SJCRH30 (cell line): ENCODE results near the gene ADGRA1. TPM values are rescaled to one million over a fixed set of nuclear protein-coding genes. Genes with fewer than 3 reads are reported as not detected.
"Not testable (repeated sequence)": the region's sequence is repeated elsewhere in the genome, so short reads cannot be mapped to it uniquely, and the experiment has no call there.

Source experiments
- DNase-seq, 2 experiments: peaks; one replicate each; pipeline ENCODE4 v3.0.0-alpha.2; 2015 to 2020
- H3K27ac ChIP-seq: fragments of 250-450 bp; sonication (Bioruptor Pico); 2 replicates; pipeline ENCODE4 v1.5.1; 2020; ENCODE audit warnings: mild to moderate bottlenecking, moderate library complexity
- H3K27me3 ChIP-seq: fragments of 250-450 bp; sonication (Bioruptor Pico); 2 replicates; pipeline ENCODE4 v1.5.1; 2020; ENCODE audit warnings: mild to moderate bottlenecking, moderate library complexity
- H3K36me3 ChIP-seq: fragments of 250-450 bp; sonication (Bioruptor Pico); 2 replicates; pipeline ENCODE4 v1.5.1; 2020; ENCODE audit warnings: mild to moderate bottlenecking, moderate library complexity
- H3K4me1 ChIP-seq: fragments of 250-450 bp; sonication (Bioruptor Pico); 2 replicates; pipeline ENCODE4 v1.5.1; 2020; ENCODE audit warnings: mild to moderate bottlenecking, moderate library complexity
- H3K4me3 ChIP-seq: fragments of 250-450 bp; sonication (Bioruptor Pico); 2 replicates; pipeline ENCODE4 v1.5.1; 2020; ENCODE audit warnings: mild to moderate bottlenecking, moderate library complexity
- H3K9me3 ChIP-seq: fragments of 250-450 bp; sonication (Bioruptor Pico); replicated peaks from 2 replicates; pipeline ENCODE4 v1.5.1; 2020; ENCODE audit warnings: mild to moderate bottlenecking, moderate library complexity
- total RNA-seq: library from RNA; depleted of rRNA; stranded (reverse); fragments of >200 nt; shearing (Covaris generic); gene quantifications from 2 replicates; pipeline ENCODE4 v1.2.3, GENCODE V29; 2014

Gene ADGRA1
- total RNA-seq, 1 experiment from 2014 or later = 1.0 TPM

DNA sequence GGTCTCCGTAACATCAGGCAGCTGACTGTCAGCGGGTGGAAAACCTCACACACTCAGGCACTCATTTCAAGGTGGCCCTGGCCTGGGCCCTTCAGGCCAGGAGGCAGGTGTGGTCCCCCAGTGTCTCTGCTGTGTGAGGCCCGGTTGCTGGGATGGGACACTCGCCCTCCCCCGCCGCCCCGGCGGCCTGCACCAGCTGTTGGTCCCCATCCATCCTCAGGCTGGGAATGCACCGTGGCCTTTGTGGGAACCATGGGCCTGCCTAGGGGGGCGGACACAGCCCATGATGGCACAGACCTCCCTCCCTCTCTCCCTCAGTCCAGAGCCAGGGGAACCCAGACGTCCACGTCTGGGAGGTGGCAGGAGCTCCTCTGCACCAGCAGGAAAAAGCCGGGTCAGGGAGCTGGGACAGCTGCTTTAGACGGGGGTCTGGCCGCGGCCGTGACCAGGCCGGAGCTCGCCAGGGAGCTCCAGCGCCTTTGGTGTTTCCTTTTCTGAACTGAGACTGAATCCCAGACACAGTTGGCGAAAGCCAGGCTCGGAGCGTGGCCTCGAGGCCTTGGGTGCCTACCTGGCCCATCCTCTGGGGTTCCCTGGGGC is 15.7 kb downstream of the ADGRA1 start:
- Histone ChIP-seq H3K9me3 (0 out of 2 replicates have a peak, but pooled peaks cover 3% of the 10 kb centered on the region), H3K4me1 (peaks cover 2% of the 10 kb centered on the region; the same call in 1 of the 2 replicates), H3K27ac (peak overlapping the region; percentile 13; the same call in 1 of the 2 replicates), H3K4me3 (no peak overlapping the region), H3K36me3 (no peaks in the 10 kb centered on the region), H3K27me3 (no peaks in the 10 kb centered on the region)
- peak; percentile 31 to 40 for DNase-seq

DNA sequence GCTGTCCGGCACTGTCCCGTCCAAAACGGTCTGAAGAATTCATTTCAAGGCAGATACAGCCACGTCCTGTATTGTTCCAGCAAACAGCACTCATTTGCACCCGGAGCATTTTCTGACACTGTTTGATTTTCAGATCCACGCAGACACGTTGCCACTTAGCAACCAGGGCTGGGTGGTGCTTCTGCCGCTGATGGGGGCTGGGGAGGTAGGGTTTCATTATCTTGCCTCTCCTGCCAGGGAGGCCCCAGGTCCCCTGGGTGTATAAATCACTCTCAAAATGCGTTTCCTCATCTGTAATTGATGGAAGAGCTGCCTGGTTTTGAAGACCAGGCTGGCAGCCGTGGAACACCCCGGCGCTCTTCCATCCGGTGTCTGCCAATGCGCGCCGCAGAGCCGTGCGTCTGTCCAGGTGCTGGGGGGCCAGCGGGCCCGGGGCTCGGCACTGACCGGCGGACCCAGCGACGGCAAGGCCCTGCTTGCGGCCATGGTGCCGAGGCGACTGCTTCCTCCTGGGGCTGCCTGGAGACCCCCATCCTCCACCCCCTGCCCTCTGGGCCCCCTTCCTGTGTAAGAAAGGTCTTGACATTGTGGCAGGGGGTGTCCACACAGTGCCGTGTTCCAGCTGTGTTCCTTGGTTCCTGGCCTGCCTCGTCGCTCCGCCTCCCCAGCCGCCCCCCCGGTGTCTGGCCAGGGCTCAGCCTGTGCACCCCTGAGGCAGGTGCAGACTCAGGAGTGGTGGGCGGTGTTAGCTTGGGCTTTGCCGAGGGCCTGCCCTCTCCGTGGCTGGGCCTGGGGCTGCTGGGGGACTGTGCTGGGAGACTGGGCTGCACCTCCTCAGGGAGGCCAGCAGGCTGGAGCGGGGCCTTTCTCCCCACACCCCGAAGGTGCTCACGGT is 16.6 kb downstream of the ADGRA1 start:
- H3K27ac ChIP-seq = no peak overlapping the region
- no peak for DNase-seq
- H3K4me1 ChIP-seq = peaks cover 4% of the 10 kb centered on the region; the same call in 1 of the 2 replicates

DNA sequence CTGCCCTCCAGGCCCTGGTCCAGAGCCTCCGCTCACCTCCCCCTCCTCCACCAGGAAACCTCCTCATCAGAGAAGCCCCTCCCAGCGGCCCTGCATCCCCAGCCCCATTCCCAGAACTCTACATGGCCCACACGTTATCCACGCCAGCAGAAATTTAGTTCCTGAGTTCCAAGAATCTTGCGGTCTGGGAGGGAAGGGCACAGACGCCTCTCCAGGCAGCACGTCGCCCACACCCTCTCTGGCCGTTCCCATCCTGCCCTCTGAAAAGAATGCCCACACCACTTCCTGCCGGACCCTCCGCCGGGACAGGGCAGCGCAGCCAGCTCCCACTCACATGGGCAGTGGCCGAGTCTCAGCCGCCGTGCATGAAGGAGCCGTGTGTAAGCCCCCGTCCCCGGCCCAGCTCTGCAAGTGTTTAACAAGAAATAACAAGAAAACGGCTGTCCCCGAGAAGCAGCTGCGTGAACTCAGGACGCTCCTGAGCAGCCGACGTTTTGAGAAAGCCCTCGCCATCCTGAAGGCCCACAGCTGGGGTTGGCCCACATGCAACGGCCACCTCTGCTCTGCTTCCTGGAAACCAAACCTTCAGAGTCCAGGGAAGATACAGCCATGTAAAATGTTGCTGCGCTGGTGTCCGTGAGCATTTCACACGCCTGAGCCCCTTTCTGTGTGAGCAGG is 17.4 kb downstream of the ADGRA1 start:
- H3K4me3 ChIP-seq = no peak overlapping the region
- no peaks in the 10 kb centered on the region for H3K36me3 ChIP-seq
- DNase-seq = no peak
- H3K27me3 ChIP-seq = no peaks in the 10 kb centered on the region
- no peak overlapping the region for H3K27ac ChIP-seq
- 0 out of 2 replicates have a peak, but pooled peaks cover 3% of the 10 kb centered on the region for H3K9me3 ChIP-seq
- H3K4me1 ChIP-seq = peaks cover 9% of the 10 kb centered on the region; the same call in 1 of the 2 replicates

More for the DNA sequence above, 16.6 kb downstream of the ADGRA1 start:
- H3K9me3 ChIP-seq = 0 out of 2 replicates have a peak, but pooled peaks cover 3% of the 10 kb centered on the region
- H3K36me3 ChIP-seq = no peaks in the 10 kb centered on the region
- H3K4me3 ChIP-seq = no peak overlapping the region
- no peaks in the 10 kb centered on the region for H3K27me3 ChIP-seq

DNA sequence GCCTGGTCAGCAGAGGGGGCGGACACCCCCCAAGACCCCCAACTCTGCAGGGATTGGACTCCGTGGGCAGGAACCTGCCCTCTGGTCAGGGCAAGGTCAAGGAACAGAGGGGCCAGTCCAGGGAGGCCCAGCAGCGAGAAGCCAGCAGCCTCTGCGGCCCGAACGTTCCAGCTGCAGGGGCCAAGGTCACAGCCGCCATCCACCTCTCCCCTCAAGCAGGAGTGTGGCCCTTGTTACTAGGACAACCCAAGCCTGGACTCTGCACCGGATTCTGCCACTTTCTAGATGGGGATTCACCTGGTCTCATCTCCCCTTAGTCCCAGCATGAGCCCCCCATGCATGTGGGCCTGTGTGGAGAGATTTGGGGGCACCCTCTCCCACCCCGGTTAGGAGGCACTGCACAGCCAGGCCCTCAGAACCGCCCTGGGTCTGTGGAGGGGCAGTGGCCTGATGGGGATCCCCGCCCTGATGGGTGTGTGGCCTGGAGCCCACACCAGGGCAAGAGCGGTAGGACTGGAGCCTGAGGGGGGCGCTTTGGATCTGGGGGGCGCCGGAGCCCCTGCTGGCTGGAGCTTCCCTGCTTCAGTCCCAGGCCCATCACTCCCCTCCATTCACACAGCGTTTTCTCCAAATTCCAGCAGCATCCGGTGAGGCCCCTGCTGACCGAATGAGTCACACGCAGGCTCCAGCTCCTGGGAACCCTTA is 18.1 kb downstream of the ADGRA1 start:
- Histone ChIP-seq H3K36me3 (no peaks in the 10 kb centered on the region), H3K9me3 (0 out of 2 replicates have a peak, but pooled peaks cover 3% of the 10 kb centered on the region), H3K4me1 (peaks cover 9% of the 10 kb centered on the region; the same call in 1 of the 2 replicates), H3K27ac (no peak overlapping the region), H3K4me3 (no peak overlapping the region), H3K27me3 (no peaks in the 10 kb centered on the region)
- no peak for DNase-seq

DNA sequence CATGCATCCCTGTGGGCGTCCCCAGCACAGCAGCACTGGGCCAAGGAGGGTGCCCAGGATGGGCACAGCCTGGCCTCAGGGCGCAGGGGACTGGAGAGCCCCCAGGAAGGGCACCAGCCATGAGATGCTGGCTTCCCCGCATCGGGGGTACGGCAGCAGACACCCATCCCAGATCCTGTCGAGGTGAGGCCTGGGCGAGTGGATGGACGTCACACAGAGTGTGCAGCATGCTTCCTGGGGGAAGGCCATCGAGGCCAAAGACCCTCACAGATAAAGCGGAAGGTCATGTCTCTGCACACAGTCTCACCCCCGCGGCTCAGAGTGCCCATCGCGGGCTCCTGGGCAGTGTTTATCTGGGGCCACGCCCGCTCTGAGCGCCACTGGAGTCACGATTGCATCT is 18.8 kb downstream of the ADGRA1 start:
- Histone ChIP-seq H3K4me3 (no peak overlapping the region), H3K9me3 (0 out of 2 replicates have a peak, but pooled peaks cover 3% of the 10 kb centered on the region), H3K27me3 (no peaks in the 10 kb centered on the region), H3K27ac (no peak overlapping the region), H3K36me3 (no peaks in the 10 kb centered on the region), H3K4me1 (peaks cover 9% of the 10 kb centered on the region; the same call in 1 of the 2 replicates)
- no peak for DNase-seq

DNA sequence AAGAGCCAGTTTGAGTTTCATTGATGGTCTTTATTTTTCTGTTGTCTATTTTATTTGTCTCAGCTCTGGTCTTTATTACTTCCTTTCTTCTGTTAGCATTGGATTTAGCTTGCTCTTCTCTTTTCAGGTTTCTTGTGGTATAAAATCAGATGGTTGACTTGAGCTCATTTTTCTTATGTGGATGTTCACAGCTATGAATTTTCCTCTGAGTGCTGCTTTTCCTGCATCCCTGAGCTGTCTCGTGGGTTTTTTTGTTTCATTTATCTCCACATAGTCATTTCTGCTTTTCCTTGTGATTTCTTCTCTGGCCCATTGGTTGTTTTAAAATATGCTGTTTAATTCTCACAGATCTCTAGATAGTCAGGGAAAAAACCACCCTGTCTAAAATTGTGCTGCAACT is 19.7 kb downstream of the ADGRA1 start:
- no peak for DNase-seq
- Histone ChIP-seq H3K36me3 (no peaks in the 10 kb centered on the region), H3K9me3 (0 out of 2 replicates have a peak, but pooled peaks cover 3% of the 10 kb centered on the region), H3K27me3 (no peaks in the 10 kb centered on the region), H3K4me3 (no peak overlapping the region), H3K4me1 (peaks cover 9% of the 10 kb centered on the region; the same call in 1 of the 2 replicates), H3K27ac (no peak overlapping the region)

DNA sequence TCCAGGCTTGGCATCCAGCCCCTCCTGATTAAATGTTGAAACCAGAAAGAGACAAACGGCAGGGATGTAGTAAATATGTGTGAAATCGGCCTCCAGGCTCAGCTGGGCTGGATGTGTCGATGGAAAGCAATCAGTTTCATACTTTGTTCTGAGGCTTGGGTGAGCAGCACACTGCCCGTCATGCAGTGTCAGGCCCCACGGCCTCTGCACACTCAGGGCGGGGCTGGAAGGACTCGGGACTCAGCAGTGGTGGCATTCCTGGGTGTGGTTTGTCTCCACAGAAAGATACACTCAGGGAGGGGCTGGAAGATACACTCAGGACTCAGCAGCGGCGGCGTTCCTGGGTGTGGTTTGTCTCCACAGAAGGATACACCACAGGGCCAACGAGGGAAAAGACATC is 22.0 kb downstream of the ADGRA1 start:
- peak overlapping the region; percentile 72 for H3K27ac ChIP-seq
- no peaks in the 10 kb centered on the region for H3K27me3 ChIP-seq
- H3K36me3 ChIP-seq = no peaks in the 10 kb centered on the region
- peaks cover 7% of the 10 kb centered on the region; the same call in 1 of the 2 replicates for H3K4me1 ChIP-seq
- H3K4me3 ChIP-seq = peak overlapping the region; percentile 8; the same call in 1 of the 2 replicates
- 0 out of 2 replicates have a peak, but pooled peaks cover 3% of the 10 kb centered on the region for H3K9me3 ChIP-seq
- DNase-seq = peak in 1 of 2 experiments; percentile 27

DNA sequence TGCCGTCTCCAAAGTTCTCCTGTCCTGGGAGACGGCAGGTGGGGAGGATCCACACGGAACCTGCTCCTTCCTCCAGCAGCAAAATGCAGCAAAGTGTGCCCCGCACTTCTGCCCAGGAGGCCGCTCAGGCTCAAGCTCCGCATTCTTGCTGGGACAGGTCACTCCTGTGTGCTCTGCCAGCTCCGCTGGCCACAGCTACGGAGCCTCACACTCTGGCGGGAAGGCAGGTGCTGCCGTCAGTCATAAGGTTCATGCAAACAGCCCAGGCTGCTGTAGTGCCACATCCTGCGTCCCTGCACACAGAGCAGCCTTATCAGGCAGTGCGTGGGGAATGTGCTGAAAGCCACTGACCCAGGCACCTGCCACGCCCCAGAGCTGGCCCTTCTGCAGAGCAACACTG is 22.4 kb downstream of the ADGRA1 start:
- DNase-seq = peak; percentile 90 to 91
- 0 out of 2 replicates have a peak, but pooled peaks cover 3% of the 10 kb centered on the region for H3K9me3 ChIP-seq
- peak overlapping the region; percentile 72 for H3K27ac ChIP-seq
- peaks cover 7% of the 10 kb centered on the region; the same call in 1 of the 2 replicates for H3K4me1 ChIP-seq
- no peaks in the 10 kb centered on the region for H3K27me3 ChIP-seq
- peak overlapping the region; percentile 8; the same call in 1 of the 2 replicates for H3K4me3 ChIP-seq
- no peaks in the 10 kb centered on the region for H3K36me3 ChIP-seq

DNA sequence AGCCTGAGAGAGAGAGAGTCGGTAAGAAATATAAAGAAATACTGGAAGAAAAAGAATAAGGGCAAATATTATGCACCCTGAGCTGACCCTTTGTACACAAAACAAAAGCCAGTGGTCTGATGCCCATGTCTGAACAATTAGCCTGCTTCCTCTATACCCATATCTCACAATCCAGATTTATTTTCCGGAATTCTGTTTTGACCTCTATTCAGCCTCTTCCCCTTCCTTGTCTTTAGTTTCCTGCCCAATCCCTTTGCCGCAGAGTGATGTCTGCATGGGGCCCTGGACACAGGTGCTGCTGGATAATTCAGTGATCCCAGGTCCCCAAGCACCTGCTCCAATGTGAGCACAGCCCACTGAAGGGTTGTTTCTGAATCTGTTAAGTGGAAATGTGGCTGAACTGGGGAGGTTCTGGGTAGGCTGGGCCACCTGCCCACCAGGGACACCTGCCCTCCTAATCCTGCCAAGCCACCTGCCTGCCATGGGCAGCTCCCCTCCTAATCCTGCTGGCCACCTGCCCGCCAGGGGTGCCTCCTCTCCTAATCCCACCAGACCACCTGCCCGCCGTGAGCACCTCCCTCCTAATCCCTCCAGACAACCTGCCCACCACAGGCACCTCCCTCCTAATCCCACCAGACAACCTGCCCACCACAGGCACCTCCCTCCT is 23.0 kb downstream of the ADGRA1 start:
- H3K36me3 ChIP-seq = no peaks in the 10 kb centered on the region
- peaks cover 7% of the 10 kb centered on the region; the same call in 1 of the 2 replicates for H3K4me1 ChIP-seq
- no peak overlapping the region for H3K27ac ChIP-seq
- no peak overlapping the region for H3K4me3 ChIP-seq
- DNase-seq = no peak
- no peaks in the 10 kb centered on the region for H3K27me3 ChIP-seq
- 0 out of 2 replicates have a peak, but pooled peaks cover 3% of the 10 kb centered on the region for H3K9me3 ChIP-seq

DNA sequence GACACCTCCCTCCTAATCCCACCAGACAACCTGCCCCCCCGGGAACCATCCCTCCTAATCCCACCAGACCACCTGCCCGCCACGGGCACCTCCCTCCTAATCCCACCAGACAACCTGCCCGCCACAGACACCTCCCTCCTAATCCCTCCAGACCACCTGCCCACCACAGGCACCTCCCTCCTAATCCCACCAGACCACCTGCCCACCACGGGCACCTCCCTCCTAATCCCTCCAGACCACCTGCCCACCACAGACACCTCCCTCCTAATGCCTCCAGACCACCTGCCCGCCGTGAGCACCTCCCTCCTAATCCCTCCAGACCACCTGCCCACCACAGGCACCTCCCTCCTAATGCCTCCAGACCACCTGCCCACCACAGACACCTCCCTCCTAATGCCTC is 23.9 kb downstream of the ADGRA1 start:
- not testable (repeated sequence) for H3K4me3 ChIP-seq, H3K36me3 ChIP-seq, DNase-seq, H3K4me1 ChIP-seq, H3K27ac ChIP-seq, H3K9me3 ChIP-seq, H3K27me3 ChIP-seq

DNA sequence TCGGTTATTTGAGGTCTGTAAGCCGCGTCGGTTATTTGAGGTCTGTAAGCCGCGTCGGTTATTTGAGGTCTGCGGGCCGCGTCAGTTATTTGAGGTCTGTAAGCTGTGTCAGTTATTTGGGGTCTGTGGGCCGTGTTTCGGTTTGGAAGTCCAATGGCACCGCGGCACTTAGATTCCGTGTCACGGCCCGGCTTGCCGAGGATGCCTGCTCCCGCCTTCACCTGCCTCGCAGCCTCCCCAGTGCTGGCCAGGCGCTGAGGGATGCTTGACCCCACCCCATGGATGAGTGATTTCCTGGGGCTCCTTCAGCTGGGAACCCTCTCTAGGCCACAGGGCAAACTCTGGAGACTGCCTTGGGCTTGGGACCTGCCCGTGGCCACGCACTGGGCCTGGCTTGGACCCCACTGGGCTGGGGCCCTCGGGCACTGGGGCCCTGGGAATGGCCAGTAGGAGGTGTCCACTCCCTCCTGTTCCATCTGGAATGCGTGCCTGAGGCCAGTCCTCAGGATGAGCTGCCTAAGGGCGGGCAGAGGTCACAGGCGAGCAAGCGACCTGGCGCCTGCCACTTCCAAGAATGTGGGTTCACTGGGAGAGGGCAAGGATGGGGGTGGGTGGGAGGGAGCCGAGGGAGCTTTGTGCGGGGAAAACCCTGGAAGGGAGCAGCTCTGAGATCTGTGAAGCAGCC is 25.6 kb downstream of the ADGRA1 start:
- peaks cover 7% of the 10 kb centered on the region; the same call in 1 of the 2 replicates for H3K4me1 ChIP-seq
- no peak overlapping the region for H3K4me3 ChIP-seq
- H3K36me3 ChIP-seq = no peaks in the 10 kb centered on the region
- no peak overlapping the region for H3K27ac ChIP-seq
- no peak for DNase-seq
- H3K9me3 ChIP-seq = no peaks in the 10 kb centered on the region
- H3K27me3 ChIP-seq = no peaks in the 10 kb centered on the region

DNA sequence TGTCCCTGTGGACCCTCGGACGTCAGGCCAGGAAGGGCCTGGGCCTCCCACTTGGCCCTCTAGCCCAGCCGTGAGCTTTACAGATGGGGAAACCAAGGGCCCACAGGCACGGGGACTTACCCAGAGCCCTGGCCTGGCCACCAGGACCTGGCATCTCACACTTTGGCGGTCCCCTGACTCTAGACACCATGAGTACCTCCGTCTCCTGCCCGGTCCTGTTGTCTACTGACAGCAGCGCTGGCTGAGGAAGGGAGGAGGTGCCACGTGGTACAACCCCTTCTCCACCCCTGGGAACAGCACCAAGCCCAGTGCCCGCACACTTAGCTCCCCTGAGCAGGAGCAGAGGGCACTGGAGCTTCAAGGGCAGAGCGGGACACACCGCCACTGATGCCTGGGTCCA is 26.1 kb downstream of the ADGRA1 start:
- no peaks in the 10 kb centered on the region for H3K36me3 ChIP-seq

DNA sequence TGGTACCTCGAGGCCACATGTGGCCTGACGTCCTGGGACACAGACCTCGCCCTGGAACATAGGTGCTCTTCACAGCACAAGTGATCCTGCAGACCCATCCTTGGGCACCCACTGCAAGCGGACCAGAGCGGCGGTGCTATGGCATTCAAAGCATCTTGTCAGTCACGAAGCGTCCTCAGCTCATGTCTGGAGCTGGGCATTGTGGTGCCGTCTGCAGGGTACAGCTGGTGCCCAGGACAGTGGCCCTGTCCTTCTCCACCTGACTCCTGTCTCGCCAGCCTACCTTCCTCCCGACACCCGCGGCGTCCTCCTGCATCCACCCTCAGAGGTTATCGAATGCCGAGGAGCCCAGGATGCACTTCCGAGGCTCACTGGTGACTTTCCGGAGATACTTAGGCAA is 26.5 kb downstream of the ADGRA1 start:
- Histone ChIP-seq H3K27ac (no peak overlapping the region), H3K36me3 (no peaks in the 10 kb centered on the region), H3K4me3 (no peak overlapping the region), H3K4me1 (peaks cover 5% of the 10 kb centered on the region; the same call in 1 of the 2 replicates), H3K27me3 (no peaks in the 10 kb centered on the region), H3K9me3 (no peaks in the 10 kb centered on the region)
- DNase-seq = no peak

More for the DNA sequence above, 26.1 kb downstream of the ADGRA1 start:
- no peaks in the 10 kb centered on the region for H3K27me3 ChIP-seq
- no peak overlapping the region for H3K27ac ChIP-seq
- H3K4me1 ChIP-seq = peaks cover 7% of the 10 kb centered on the region; the same call in 1 of the 2 replicates
- no peaks in the 10 kb centered on the region for H3K9me3 ChIP-seq
- DNase-seq = no peak
- no peak overlapping the region for H3K4me3 ChIP-seq
